ENCODE results near the gene TMX3.
A peak's percentile ranks its signal among the peaks of the same experiment; 100 is the strongest.

The TMX3 gene

DNA sequence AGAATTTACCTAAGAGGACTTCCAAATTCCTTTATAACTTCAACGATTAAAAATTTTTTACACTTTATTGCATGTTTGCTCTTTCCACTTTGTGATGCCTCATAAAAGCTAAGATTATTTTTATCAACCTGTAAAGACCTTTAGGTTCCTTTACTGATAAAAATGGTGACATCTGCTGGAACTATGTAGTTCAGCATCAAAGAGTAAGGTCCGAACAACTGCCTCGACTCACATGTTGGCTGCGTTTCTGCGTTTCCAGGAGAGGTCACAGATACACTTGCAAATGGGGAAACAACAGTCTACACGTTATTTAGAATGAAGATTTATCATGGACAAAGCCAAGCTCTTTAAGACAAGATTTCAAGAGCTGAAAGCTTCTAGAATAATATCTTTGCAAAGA, 18.8 kb upstream of the TMX3 start:
- FAIRE-seq = no peak
- TF ChIP-seq POLR2A (IDR thresholded peaks at IDR 0.05; ENCODE audit: low read depth, low read length) (no peak), TAF1 (IDR thresholded peaks at IDR 0.05; ENCODE audit: borderline replicate concordance, low read depth, low read length) (no peak), POLR2AphosphoS5 (IDR thresholded peaks at IDR 0.05; ENCODE audit: low read depth, low read length) (no peak)

DNA sequence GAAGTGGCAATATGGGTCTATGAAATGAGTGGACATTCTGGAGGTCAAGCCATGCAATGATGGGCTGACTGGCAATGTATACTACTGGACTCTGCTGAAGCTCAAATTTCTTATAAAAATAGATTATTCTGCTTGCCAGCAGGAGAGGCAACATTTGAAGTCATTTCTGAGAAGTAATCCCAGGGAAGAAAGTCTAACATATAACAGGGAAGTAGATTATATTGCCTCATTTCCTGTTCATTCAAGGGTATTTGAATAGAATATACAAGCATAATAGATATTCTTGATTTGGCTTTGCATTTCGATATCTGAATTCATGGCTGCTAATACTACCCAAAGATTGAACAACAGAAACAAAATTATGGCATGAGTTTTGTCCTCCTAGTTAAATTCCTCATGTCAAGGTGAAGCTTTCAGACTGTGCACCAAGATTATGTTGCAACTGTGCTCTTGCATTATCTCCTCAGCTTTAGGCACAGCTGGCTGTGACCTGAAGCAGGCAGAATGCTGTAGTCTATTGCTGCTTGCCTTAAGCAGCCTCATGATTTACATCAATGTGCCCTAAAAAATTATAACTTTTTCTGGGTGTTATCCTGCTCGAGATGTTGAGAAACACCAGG, 13.3 kb upstream of the TMX3 start:
- no peak for TF ChIP-seq POLR2A (IDR thresholded peaks at IDR 0.05; ENCODE audit: low read depth, low read length)
- TF ChIP-seq POLR2AphosphoS5 (IDR thresholded peaks at IDR 0.05; ENCODE audit: low read depth, low read length) = no peak
- no peak for TF ChIP-seq TAF1 (IDR thresholded peaks at IDR 0.05; ENCODE audit: borderline replicate concordance, low read depth, low read length)
- DNase-seq (ENCODE audit: insufficient read length) (no peak), FAIRE-seq (no peak)

More for the DNA sequence above, 18.8 kb upstream of the TMX3 start:
- no peak for DNase-seq (ENCODE audit: insufficient read length)

DNA sequence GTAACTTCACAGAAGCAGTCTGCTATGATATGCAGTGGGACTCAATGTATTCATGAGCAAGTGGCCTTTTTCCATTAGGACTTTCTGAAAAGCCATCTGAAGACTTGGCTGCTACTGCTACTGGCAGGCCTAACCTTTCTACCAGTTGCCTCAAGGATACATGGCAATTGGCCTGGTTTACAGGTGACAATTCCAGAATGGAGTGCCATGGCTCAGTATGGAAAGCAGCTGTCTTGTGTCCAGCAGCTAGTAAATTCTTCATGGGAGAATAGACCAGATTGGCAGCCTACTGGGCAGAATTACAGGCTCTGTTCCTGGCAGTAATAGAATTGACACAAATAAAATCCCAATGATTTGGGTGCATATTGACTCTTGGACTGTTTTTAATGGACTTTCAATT, 12.6 kb upstream of the TMX3 start:
- TF ChIP-seq POLR2AphosphoS5 (IDR thresholded peaks at IDR 0.05; ENCODE audit: low read depth, low read length) = no peak
- TF ChIP-seq TAF1 (IDR thresholded peaks at IDR 0.05; ENCODE audit: borderline replicate concordance, low read depth, low read length) = no peak
- TF ChIP-seq POLR2A (IDR thresholded peaks at IDR 0.05; ENCODE audit: low read depth, low read length) = no peak
- FAIRE-seq (no peak), DNase-seq (ENCODE audit: insufficient read length) (no peak)

DNA sequence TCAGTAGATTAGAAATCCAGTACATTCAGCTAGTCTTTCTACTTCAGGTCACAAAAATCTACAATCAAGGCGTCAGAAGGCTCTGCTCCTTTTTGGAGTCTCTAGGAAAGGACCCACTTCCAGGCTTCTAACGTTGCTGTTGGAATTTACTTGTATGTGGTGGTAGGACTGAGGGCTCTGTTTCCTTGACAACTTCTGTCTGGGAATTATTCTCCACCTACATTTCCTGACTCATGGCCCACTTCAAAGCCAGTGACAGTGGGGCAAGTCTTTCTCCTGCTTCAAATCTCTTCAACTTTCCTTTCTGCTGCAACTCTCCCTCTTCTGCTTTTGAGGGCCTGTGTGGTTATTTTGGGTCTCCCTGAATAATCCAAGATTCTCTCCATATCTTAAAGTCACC, 10.4 kb upstream of the TMX3 start:
- no peak for TF ChIP-seq TAF1 (IDR thresholded peaks at IDR 0.05; ENCODE audit: borderline replicate concordance, low read depth, low read length)
- no peak for TF ChIP-seq POLR2AphosphoS5 (IDR thresholded peaks at IDR 0.05; ENCODE audit: low read depth, low read length)
- no peak for TF ChIP-seq POLR2A (IDR thresholded peaks at IDR 0.05; ENCODE audit: low read depth, low read length)
- FAIRE-seq = no peak
- no peak for DNase-seq (ENCODE audit: insufficient read length)

DNA sequence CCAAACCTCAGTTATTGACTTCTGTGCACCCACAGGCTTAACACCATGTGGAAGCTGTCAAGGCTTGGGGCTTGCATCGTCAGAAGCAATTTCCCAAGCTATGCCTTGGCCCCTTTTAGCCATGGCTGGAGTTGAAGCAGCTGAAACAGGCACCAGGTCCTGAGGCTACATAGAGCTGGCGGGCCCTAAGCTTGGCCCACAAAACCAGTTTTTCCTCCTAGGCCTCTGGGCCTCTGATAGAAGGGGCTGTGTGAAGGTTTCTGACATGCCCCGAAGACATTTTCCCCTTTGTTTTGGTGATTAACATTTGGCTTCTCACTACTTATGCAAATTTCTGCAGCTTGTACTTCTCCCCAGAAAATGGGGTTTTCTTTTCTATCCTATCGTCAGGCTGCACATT, 9.1 kb upstream of the TMX3 start:
- TF ChIP-seq POLR2AphosphoS5 (IDR thresholded peaks at IDR 0.05; ENCODE audit: low read depth, low read length) (no peak), TAF1 (IDR thresholded peaks at IDR 0.05; ENCODE audit: borderline replicate concordance, low read depth, low read length) (no peak), POLR2A (IDR thresholded peaks at IDR 0.05; ENCODE audit: low read depth, low read length) (no peak)
- DNase-seq (ENCODE audit: insufficient read length) (no peak), FAIRE-seq (no peak)

DNA sequence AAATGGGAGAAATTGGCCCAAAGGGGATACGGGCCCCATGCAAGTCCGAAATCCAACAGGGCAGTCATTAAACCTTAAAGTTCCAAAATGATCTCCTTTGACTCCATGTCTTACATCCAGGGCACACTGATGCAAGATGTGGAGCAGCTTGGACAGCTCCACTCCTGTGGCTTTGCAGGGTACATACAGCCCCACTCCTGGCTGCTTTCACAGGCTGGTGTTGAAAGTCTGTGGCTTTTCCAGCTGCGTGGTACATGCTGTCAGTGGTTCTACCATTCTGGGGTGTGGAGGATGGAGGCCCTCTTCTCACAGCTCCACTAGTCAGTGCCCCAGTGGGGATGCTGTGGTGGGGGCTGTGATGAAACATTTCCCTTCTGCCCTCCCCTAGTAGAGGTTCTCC, 8.6 kb upstream of the TMX3 start:
- no peak for TF ChIP-seq POLR2AphosphoS5 (IDR thresholded peaks at IDR 0.05; ENCODE audit: low read depth, low read length)
- no peak for TF ChIP-seq TAF1 (IDR thresholded peaks at IDR 0.05; ENCODE audit: borderline replicate concordance, low read depth, low read length)
- TF ChIP-seq POLR2A (IDR thresholded peaks at IDR 0.05; ENCODE audit: low read depth, low read length) = no peak
- no peak for FAIRE-seq
- no peak for DNase-seq (ENCODE audit: insufficient read length)

DNA sequence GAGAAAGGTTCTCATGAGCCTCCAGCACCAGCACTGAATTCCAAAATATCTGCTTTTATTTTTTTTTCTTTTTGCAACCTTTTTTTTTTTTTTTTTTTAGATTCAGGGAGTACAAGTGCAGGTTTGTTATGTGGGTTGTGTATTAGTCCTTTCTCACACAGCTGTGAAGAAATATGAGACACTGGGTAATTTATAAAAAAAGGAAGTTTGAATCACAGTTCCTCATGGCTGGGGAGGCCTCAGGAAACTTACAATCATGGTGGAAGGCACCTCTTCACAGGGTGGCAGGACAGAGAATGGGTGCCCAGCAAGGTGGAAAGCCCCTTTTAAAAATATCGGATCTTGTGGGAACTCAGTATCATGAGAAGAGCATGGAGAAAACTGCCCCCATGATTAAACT, 7.9 kb upstream of the TMX3 start:
- TF ChIP-seq POLR2A (IDR thresholded peaks at IDR 0.05; ENCODE audit: low read depth, low read length) = no peak
- no peak for TF ChIP-seq POLR2AphosphoS5 (IDR thresholded peaks at IDR 0.05; ENCODE audit: low read depth, low read length)
- no peak for TF ChIP-seq TAF1 (IDR thresholded peaks at IDR 0.05; ENCODE audit: borderline replicate concordance, low read depth, low read length)
- FAIRE-seq (no peak), DNase-seq (ENCODE audit: insufficient read length) (no peak)

DNA sequence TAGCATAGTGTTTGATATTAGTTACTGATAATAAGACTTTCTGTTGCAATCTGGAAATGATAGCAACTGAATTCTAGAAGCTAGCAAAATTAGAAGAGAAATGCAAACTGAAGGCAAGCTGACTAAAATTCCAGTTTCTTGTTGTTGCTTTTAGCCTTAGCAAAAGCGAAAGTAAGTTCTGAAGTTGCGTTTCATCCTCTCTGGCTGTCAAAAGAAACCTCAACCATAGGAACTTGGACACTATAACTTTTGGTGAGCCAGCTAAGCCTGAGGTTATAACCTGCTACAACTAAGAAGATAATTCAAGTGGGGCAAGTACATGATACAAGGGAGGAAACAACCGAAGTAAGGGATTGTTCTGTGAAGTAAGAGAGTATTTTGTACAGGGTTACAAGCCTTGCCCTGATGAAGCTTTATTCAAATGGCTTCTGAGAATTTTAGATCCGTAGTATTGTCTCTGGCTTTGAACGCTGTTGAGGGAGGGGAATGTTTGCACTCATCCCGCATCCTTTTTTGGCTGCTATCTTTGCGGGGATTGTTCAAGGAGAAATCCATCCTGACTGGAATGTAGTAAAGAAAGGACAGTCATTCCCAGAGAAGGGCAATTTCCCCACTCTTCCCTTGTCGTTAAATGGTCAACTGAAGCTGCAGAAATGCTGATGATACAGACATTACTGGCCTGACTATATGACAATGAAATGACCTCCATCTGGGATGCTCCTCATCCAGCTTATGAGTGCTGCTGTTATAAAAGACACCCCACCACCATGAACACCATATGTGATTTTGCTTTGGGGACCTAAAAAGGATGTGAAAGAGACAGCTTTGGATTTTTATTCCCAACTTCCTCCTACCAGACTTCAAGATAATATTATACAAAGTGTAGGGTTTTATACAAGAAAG, 7.0 kb upstream of the TMX3 start:
- DNase-seq (ENCODE audit: insufficient read length) (peak; percentile 6), FAIRE-seq (peak; percentile 90)
- TF ChIP-seq POLR2AphosphoS5 (IDR thresholded peaks at IDR 0.05; ENCODE audit: low read depth, low read length) = no peak
- TF ChIP-seq TAF1 (IDR thresholded peaks at IDR 0.05; ENCODE audit: borderline replicate concordance, low read depth, low read length) = no peak
- no peak for TF ChIP-seq POLR2A (IDR thresholded peaks at IDR 0.05; ENCODE audit: low read depth, low read length)

DNA sequence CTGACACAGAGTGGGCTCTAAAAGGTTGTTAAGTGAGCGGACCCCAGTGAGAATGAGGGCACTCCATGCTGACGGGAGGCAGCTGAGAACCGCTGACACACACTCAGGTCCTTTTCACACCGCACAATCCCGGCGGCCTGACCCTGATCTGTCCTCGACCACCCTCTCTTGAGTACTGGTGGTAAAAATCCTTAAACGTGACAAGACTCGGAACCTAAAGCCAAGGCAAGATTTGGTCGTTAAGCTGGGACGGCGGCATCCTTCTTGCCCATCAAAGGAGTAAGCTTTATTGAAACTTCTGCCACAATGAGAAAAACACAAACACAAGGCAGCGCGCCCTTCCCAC, 569 bp downstream of the TMX3 start:
- TF ChIP-seq POLR2A (IDR thresholded peaks at IDR 0.05; ENCODE audit: low read depth, low read length) (no peak), TAF1 (IDR thresholded peaks at IDR 0.05; ENCODE audit: borderline replicate concordance, low read depth, low read length) (no peak), POLR2AphosphoS5 (IDR thresholded peaks at IDR 0.05; ENCODE audit: low read depth, low read length) (no peak)
- peak; percentile 85 for FAIRE-seq
- peak; percentile 10 for DNase-seq (ENCODE audit: insufficient read length)

DNA sequence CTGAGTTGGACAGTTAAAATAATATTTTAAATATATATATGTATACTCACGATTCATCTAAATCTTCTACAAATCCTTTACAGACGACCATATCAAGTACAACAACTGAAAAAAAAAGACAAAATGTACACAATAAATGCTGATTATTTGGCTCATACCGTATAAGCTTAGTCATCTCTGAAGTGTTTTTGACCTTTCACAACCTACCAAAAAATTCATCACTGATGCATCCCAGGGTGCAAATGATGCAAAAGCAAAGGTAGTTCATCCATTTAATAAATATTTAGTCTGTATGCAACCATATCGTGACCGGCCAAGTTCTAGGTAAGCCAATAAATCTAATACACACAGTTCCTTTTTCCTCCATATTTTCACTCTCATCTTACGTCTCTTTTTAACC, 1.1 kb downstream of the TMX3 start:
- no peak for DNase-seq (ENCODE audit: insufficient read length)
- no peak for FAIRE-seq
- no peak for TF ChIP-seq POLR2AphosphoS5 (IDR thresholded peaks at IDR 0.05; ENCODE audit: low read depth, low read length)
- no peak for TF ChIP-seq POLR2A (IDR thresholded peaks at IDR 0.05; ENCODE audit: low read depth, low read length)
- no peak for TF ChIP-seq TAF1 (IDR thresholded peaks at IDR 0.05; ENCODE audit: borderline replicate concordance, low read depth, low read length)

DNA sequence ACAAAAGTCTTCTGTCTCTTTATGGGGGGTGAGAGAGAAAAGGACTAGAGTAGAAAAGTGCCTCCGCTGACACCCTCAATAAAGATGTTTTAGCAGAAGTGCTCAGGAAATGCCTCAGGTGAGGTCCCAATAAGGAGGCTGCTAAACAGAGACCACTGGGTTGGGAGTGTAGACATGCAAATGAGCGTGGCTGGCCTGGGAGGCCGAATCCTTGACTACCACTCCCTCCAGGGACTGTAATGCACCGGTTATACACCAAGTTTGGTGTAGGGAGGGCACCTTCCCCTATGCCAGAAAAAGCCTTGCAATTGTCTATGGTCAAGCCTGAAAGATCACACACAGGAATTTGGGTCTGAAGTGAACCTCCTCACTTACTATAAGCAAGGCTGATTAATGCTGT, 1.8 kb downstream of the TMX3 start:
- peak; percentile 68 for FAIRE-seq
- TF ChIP-seq POLR2A (IDR thresholded peaks at IDR 0.05; ENCODE audit: low read depth, low read length) = no peak
- no peak for TF ChIP-seq TAF1 (IDR thresholded peaks at IDR 0.05; ENCODE audit: borderline replicate concordance, low read depth, low read length)
- TF ChIP-seq POLR2AphosphoS5 (IDR thresholded peaks at IDR 0.05; ENCODE audit: low read depth, low read length) = no peak

DNA sequence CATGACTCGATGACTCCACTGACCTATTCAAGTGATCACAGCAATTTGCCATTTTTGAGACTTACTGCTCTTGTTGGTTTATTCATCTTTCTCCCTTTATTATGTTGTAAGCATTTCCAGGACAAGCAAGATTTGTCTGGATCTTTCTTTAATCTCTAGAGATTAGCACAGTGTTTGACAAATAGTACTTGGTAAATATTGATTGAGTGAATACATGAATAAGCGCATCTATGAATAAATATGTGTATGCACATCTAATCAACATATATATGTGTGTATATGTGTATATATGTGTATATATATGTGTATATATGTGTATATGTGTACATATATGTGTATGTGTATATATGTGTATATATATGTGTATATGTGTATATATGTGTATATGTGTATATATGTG, 7.3 kb downstream of the TMX3 start:
- no peak for DNase-seq (ENCODE audit: insufficient read length)
- TF ChIP-seq POLR2AphosphoS5 (IDR thresholded peaks at IDR 0.05; ENCODE audit: low read depth, low read length) (no peak), TAF1 (IDR thresholded peaks at IDR 0.05; ENCODE audit: borderline replicate concordance, low read depth, low read length) (no peak)
- FAIRE-seq = no peak

More for the DNA sequence above, 1.8 kb downstream of the TMX3 start:
- no peak for DNase-seq (ENCODE audit: insufficient read length)

Measured in GM12892 (cell line).